Hepatocyte (in vitro differentiated cells): ENCODE results near the gene GNAZ.

Experiments used
- EZH2phosphoT487 ChIP-seq: fragments of 200-600 bp; sonication (generic); IDR thresholded peaks from one replicate; pipeline ENCODE4 v1.6.1; 2018; ENCODE audit warnings: antibody characterized with exemption, mild to moderate bottlenecking, low read depth, moderate library complexity; ENCODE audit not compliant: unreplicated experiment, severe bottlenecking
- TF ChIP-seq, protein P1 (sequence below): fragments of 200-600 bp; sonication (generic); IDR thresholded peaks from 2 replicates; pipeline ENCODE4 v1.5.1; 2016; ENCODE audit warnings: antibody characterized with exemption, mild to moderate bottlenecking; ENCODE audit not compliant: poor library complexity

DNA sequence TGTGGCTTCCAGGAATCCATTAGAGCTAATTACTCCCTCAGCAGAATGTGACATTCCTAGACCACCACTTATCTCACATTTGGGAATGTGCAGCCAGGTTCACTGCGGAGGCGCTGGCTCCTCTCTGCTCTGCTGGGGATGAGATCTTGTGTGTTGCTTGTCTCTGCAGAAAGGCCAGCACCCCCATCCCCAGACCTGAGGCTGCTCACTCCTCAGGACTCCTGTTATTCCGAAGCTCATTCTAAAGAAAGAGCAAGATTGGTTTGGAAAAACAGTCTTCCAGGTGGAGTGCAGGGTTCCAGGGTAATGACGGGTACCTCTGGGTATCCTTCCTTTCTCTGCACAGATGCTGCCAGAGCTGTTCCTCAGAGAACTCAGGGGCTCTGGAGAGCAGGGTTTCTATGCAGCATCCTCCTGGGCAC is 50.7 kb downstream of the GNAZ start:
- TF ChIP-seq EZH2phosphoT487 = no peak
- TF ChIP-seq, protein P1, sequence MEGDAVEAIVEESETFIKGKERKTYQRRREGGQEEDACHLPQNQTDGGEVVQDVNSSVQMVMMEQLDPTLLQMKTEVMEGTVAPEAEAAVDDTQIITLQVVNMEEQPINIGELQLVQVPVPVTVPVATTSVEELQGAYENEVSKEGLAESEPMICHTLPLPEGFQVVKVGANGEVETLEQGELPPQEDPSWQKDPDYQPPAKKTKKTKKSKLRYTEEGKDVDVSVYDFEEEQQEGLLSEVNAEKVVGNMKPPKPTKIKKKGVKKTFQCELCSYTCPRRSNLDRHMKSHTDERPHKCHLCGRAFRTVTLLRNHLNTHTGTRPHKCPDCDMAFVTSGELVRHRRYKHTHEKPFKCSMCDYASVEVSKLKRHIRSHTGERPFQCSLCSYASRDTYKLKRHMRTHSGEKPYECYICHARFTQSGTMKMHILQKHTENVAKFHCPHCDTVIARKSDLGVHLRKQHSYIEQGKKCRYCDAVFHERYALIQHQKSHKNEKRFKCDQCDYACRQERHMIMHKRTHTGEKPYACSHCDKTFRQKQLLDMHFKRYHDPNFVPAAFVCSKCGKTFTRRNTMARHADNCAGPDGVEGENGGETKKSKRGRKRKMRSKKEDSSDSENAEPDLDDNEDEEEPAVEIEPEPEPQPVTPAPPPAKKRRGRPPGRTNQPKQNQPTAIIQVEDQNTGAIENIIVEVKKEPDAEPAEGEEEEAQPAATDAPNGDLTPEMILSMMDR = no peak
